Activated T-cell treated with anti-CD3 and anti-CD28 coated beads for 1 hour (primary cell): ENCODE data around the gene WDR7.

Experiments used
- DNase-seq: peaks from one replicate; pipeline ENCODE4 v3.0.0-alpha.2; 2020; ENCODE audit warnings: low read depth

The WDR7 gene

GRCh38 chr18:56995579-56996188 lies 344.5 kb downstream of the WDR7 start:
- no peak for DNase-seq

GRCh38 chr18:56997200-56997599 lies 346.0 kb downstream of the WDR7 start:
- no peak for DNase-seq

- no peak for DNase-seq
These were observed 348.7 kb downstream of the WDR7 start for GRCh38 chr18:56999823-57000222.

- DNase-seq = no peak
These were observed 351.5 kb downstream of the WDR7 start for GRCh38 chr18:57002627-57003026.

GRCh38 chr18:57003342-57003741 lies 352.2 kb downstream of the WDR7 start:
- DNase-seq = no peak

GRCh38 chr18:57004366-57005121 lies 353.4 kb downstream of the WDR7 start:
- no peak for DNase-seq

GRCh38 chr18:57008001-57008686 lies 357.0 kb downstream of the WDR7 start:
- no peak for DNase-seq

GRCh38 chr18:57009844-57010243 lies 358.7 kb downstream of the WDR7 start:
- no peak for DNase-seq

GRCh38 chr18:57014772-57015413 lies 363.7 kb downstream of the WDR7 start:
- DNase-seq = no peak

GRCh38 chr18:57015451-57015850 lies 364.3 kb downstream of the WDR7 start:
- DNase-seq = no peak

GRCh38 chr18:57018845-57019244 lies 367.7 kb downstream of the WDR7 start:
- no peak for DNase-seq

- DNase-seq = no peak
These were observed 371.6 kb downstream of the WDR7 start for GRCh38 chr18:57022716-57023115.

GRCh38 chr18:57023275-57023882 lies 372.2 kb downstream of the WDR7 start:
- DNase-seq = no peak

GRCh38 chr18:57025540-57025939 lies 374.4 kb downstream of the WDR7 start:
- no peak for DNase-seq

- no peak for DNase-seq
These were observed 375.2 kb downstream of the WDR7 start for GRCh38 chr18:57026316-57026715.

GRCh38 chr18:57027190-57027708 lies 376.1 kb downstream of the WDR7 start:
- no peak for DNase-seq

GRCh38 chr18:57029761-57030160 lies 378.6 kb downstream of the WDR7 start:
- DNase-seq = no peak

GRCh38 chr18:57030417-57030816 lies 379.3 kb downstream of the WDR7 start:
- DNase-seq = no peak

GRCh38 chr18:57035590-57035989 lies 384.4 kb downstream of the WDR7 start:
- DNase-seq = no peak

- no peak for DNase-seq
These were observed 387.2 kb downstream of the WDR7 start for GRCh38 chr18:57038395-57038794.

- DNase-seq = no peak
These were observed 389.0 kb downstream of the WDR7 start for GRCh38 chr18:57040175-57040574.

GRCh38 chr18:57043241-57043640 lies 392.1 kb downstream of the WDR7 start:
- no peak for DNase-seq
